Measurements from ENCODE around the gene DCST1. TPM values are rescaled to one million over a fixed set of nuclear protein-coding genes. Genes with fewer than 3 reads are reported as not detected.
A peak's percentile ranks its signal among the peaks of the same experiment; 100 is the strongest.

DCST1 gene
- total RNA-seq, 3 donors from 2014 or later, result 0.19 to 0.20 TPM; not detected in 1

GRCh38 chr1:155062702-155063411, 29.2 kb downstream of the DCST1 start:
- intact Hi-C loops (cut with DNase I, micrococcal nuclease), result no loop called here
- peak; percentile 83 to 90 (median 87) for DNase-seq
- peak; percentile 61 for ATAC-seq
- Histone ChIP-seq H3K9me3 (no peaks in the 10 kb centered on the region), H3K36me3 (ENCODE audit: low read depth) (no peaks in the 10 kb centered on the region), H3K4me3 (no peak overlapping the region), H3K4me1 (ENCODE audit: low read depth) (peaks cover 28% of the 10 kb centered on the region)
- TF ChIP-seq CTCF (IDR thresholded peaks at IDR 0.05), result peak; percentile 83

DNA sequence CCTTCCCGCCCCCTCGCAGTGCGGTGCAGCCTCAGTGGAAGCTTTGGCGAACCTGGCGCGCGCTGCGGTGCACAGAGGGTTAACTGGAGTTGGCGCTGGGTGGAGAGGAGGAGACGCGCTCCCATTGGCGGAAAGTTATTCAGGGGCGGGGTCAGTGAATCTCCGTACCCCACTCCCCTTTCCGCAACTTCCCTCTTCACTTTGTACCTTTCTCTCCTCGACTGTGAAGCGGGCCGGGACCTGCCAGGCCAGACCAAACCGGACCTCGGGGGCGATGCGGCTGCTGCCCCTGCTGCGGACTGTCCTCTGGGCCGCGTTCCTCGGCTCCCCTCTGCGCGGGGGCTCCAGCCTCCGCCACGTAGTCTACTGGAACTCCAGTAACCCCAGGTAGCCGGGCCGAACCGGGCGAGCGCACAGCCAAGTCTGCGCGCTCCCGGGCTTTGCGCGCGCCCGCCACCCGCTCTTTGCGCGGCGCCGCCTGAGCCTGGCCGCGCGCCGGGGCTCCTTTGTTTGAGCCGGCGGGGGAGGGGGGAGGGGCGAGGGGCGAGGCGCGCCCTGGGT, 30.0 kb downstream of the DCST1 start, which contains the start of gene EFNA4:
EFNA4 (plus strand) TSS at position 191 of the 561 bp plus-strand sequence; CDS start at position 275, 84 bp downstream.
- DNase-seq (peak; percentile 91 to 93 (median 93)), ATAC-seq (peak; percentile 91)
- no peaks in the 10 kb centered on the region for H3K36me3 ChIP-seq (ENCODE audit: low read depth)
- intact Hi-C loops (cut with DNase I, micrococcal nuclease), result no loop called here
- peak within 1 kb of the TSS; percentile 65 for H3K4me3 ChIP-seq
- no peaks in the 10 kb centered on the region for H3K9me3 ChIP-seq
- no peak for TF ChIP-seq CTCF (IDR thresholded peaks at IDR 0.05)
- peaks cover 28% of the 10 kb centered on the region for H3K4me1 ChIP-seq (ENCODE audit: low read depth)

DNA sequence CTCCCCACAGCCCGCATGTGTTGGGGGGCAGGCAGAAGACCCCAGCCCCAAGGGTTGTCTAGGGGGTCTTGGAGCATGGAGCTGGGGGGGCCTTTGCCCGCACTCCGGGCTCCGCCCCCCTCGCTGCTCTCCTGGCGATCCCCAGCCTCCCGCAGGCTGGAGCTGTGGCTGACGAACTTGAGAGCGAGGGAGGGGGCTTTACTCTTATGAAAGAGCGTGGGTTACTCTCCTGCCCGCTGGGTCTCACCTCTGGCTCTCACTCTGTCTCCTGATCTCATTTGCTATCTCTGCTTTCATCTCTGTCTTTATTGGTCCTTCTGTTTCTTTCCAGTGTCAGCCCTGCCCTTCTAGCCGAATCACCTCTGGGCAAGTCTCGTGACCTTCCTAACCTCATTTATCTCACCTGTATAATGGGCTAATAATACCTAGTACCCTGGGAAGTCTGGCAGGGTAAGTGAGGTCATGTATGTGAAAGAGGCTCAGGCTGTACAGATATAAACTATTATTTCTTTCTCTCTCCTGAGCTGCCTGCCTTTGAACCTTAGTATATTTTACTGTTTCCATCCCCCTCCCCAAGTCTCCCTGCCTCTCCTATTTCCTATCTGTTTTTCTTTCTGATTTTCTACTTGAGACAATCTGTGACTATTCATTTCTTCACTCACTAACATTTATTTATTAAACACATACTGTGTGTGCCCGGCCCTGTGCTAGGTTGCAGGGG, 30.6 kb downstream of the DCST1 start:
- H3K36me3 ChIP-seq (ENCODE audit: low read depth), result no peaks in the 10 kb centered on the region
- peaks cover 28% of the 10 kb centered on the region for H3K4me1 ChIP-seq (ENCODE audit: low read depth)
- ATAC-seq, result peak; percentile 9
- peak in 2 of 3 donors; percentile 48 to 65 for DNase-seq
- intact Hi-C loops (cut with DNase I, micrococcal nuclease), result no loop called here
- peak overlapping the region; percentile 65 for H3K4me3 ChIP-seq
- no peak for TF ChIP-seq CTCF (IDR thresholded peaks at IDR 0.05)
- H3K9me3 ChIP-seq, result no peaks in the 10 kb centered on the region

DNA sequence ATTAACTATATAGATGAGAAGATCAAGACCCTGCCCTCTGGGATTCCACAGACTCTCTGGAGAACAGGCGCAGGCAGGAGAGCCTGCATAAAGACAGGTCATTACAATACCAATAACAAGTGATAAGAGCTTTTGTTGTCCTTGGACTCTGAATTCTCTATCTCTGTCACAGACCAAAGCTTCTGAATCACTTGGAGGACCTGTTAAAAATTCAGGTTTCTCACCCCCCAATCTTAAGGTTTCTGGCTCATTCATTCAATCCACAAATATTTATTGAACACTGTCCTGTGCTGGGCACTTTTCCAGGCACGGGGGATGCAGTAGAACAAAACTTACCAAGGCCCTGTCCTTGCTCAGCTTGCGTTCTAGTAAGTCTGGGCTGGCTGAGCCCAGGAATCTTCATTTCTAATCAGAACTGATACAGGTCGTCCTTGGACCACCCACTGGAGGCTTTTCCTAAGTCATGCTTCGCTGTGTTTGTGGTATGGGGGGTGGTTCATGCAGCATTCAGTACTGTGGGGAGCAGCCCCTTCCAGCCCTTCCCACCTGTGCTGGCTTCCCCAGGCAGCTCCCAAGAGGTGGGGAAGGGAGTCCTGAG, 31.3 kb downstream of the DCST1 start:
- DNase-seq (peak in 1 of 3 donors; percentile 33), ATAC-seq (no peak)
- no peak for TF ChIP-seq CTCF (IDR thresholded peaks at IDR 0.05)
- Histone ChIP-seq H3K4me3 (no peak overlapping the region), H3K4me1 (ENCODE audit: low read depth) (peaks cover 32% of the 10 kb centered on the region), H3K9me3 (no peaks in the 10 kb centered on the region), H3K36me3 (ENCODE audit: low read depth) (no peaks in the 10 kb centered on the region)
- intact Hi-C loops (cut with DNase I, micrococcal nuclease), result no loop called here

- ATAC-seq, result no peak
- DNase-seq, result no peak
- TF ChIP-seq CTCF (IDR thresholded peaks at IDR 0.05), result no peak
- Histone ChIP-seq H3K4me3 (no peak overlapping the region), H3K9me3 (no peaks in the 10 kb centered on the region), H3K36me3 (ENCODE audit: low read depth) (no peaks in the 10 kb centered on the region), H3K4me1 (ENCODE audit: low read depth) (peaks cover 39% of the 10 kb centered on the region)
- intact Hi-C loops (cut with DNase I, micrococcal nuclease), result no loop called here
These were observed 33.2 kb downstream of the DCST1 start for GRCh38 chr1:155066777-155067176.

All from mucosa of descending colon (tissue), 3 donors.